ENCODE data around the gene EXD1. TPM values are rescaled to one million over a fixed set of nuclear protein-coding genes. Genes with fewer than 3 reads are reported as not detected.
A peak's percentile ranks its signal among the peaks of the same experiment; 100 is the strongest.
"Not testable (repeated sequence)": the region's sequence is repeated elsewhere in the genome, so short reads cannot be mapped to it uniquely, and the experiment has no call there.

The EXD1 gene
- total RNA-seq, 1 experiment from 2014 or later, result not detected

- intact Hi-C loops (cut with micrococcal nuclease; ENCODE audit: unreplicated experiment), result no loop called here
- Histone ChIP-seq H3K4me1 (replicated peaks; ENCODE audit: insufficient read depth) (peaks cover 31% of the 10 kb centered on the region), H3K79me2 (ENCODE audit: low read depth) (no peaks in the 10 kb centered on the region), H4K20me1 (ENCODE audit: insufficient read depth) (no peaks in the 10 kb centered on the region), H3K9me2 (ENCODE audit: insufficient read depth) (no peaks in the 10 kb centered on the region), H3K36me3 (ENCODE audit: low read depth) (no peaks in the 10 kb centered on the region), H3K27me3 (ENCODE audit: insufficient read depth, low read depth) (no peaks in the 10 kb centered on the region), H3K9me3 (ENCODE audit: insufficient read depth, low read depth) (no peaks in the 10 kb centered on the region), H2AFZ (no peak overlapping the region), H3F3A (ENCODE audit: insufficient read depth, low read depth) (peaks cover 13% of the 10 kb centered on the region; the same call in 1 of the 2 replicates), H3K4me3 (no peak overlapping the region), H3K4me2 (peak overlapping the region; percentile 10; the same call in 1 of the 2 replicates), H3K27ac (no peak overlapping the region)
- DNase-seq, result no peak
- TF ChIP-seq CTCF (conservative IDR thresholded peaks at IDR 0.05), result no peak
- no peak for TF ChIP-seq EZH2 (IDR thresholded peaks at IDR 0.05; ENCODE audit: low read depth)
- POLR2A ChIA-PET (ENCODE audit: unreplicated experiment), result no interaction called here
- CTCF ChIA-PET, result no interaction called here
- no TSS peak for BruUV-seq (replicated peaks)
Measured at GRCh38 chr15:41150279-41150678, 80.3 kb downstream of the EXD1 start.

DNA sequence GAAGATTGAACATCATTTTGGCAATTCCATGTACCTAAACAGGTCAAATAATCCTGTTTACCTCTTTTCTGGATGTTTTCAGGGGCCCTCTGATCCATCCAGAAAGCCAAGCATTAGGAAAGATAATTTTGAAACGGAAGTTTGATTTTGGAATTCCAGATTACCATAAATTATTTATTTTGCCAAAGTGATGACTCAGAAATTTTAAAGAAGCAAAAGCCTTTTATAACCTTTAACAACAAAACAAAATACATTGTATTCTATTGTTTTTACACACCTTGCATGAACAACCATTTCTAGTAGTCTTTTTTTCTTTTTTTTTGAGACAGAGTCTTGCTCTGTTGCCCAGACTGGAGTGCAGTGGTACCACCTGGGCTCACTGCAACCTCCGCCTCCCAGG lies 82.5 kb downstream of the EXD1 start:
- TF ChIP-seq CTCF (conservative IDR thresholded peaks at IDR 0.05), result no peak
- TF ChIP-seq EZH2 (IDR thresholded peaks at IDR 0.05; ENCODE audit: low read depth), result no peak
- Histone ChIP-seq H4K20me1 (ENCODE audit: insufficient read depth) (no peaks in the 10 kb centered on the region), H3K9me2 (ENCODE audit: insufficient read depth) (no peaks in the 10 kb centered on the region), H3K27me3 (ENCODE audit: insufficient read depth, low read depth) (no peaks in the 10 kb centered on the region), H3K79me2 (ENCODE audit: low read depth) (no peaks in the 10 kb centered on the region), H3K36me3 (ENCODE audit: low read depth) (no peaks in the 10 kb centered on the region), H3K4me1 (replicated peaks; ENCODE audit: insufficient read depth) (peaks cover 17% of the 10 kb centered on the region), H3K9me3 (ENCODE audit: insufficient read depth, low read depth) (no peaks in the 10 kb centered on the region), H3K4me2 (no peak overlapping the region), H3K27ac (no peak overlapping the region), H3K4me3 (no peak overlapping the region), H3F3A (ENCODE audit: insufficient read depth, low read depth) (peaks cover 7% of the 10 kb centered on the region; the same call in 1 of the 2 replicates), H2AFZ (no peak overlapping the region)
- POLR2A ChIA-PET (ENCODE audit: unreplicated experiment), result no interaction called here
- CTCF ChIA-PET, result no interaction called here
- intact Hi-C loops (cut with micrococcal nuclease; ENCODE audit: unreplicated experiment), result no loop called here
- no peak for DNase-seq
- BruUV-seq (replicated peaks), result no TSS peak

DNA sequence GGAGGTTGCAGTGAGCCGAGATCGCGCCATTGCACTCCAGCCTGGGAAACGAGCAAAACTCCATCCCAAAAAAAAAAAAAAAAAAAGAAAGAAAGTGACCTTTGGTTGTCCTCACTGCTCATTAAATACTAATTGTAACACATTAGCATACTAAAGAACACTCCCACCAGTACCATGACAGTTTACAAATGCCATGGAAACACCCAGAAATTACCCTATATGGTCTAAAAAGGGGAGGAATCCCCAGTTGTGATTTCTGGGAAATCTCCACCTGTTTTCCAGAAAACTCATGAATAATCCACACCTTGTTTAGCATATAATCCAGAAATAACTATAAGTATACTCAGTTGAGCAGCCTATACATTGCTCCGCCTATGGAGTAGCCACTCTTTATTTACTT lies 90.9 kb downstream of the EXD1 start:
- Histone ChIP-seq H3K9me2 (ENCODE audit: insufficient read depth) (no peaks in the 10 kb centered on the region), H3K79me2 (ENCODE audit: low read depth) (no peaks in the 10 kb centered on the region), H3K36me3 (ENCODE audit: low read depth) (no peaks in the 10 kb centered on the region), H3K27me3 (ENCODE audit: insufficient read depth, low read depth) (no peaks in the 10 kb centered on the region), H3K4me1 (replicated peaks; ENCODE audit: insufficient read depth) (peaks cover 12% of the 10 kb centered on the region), H3K4me2 (peak overlapping the region; percentile 40; the same call in 1 of the 2 replicates), H3K9me3 (ENCODE audit: insufficient read depth, low read depth) (no peaks in the 10 kb centered on the region), H2AFZ (no peak overlapping the region), H3K27ac (peak overlapping the region; percentile 41), H3K4me3 (no peak overlapping the region), H3F3A (ENCODE audit: insufficient read depth, low read depth) (no peaks in the 10 kb centered on the region), H4K20me1 (ENCODE audit: insufficient read depth) (no peaks in the 10 kb centered on the region)
- no peak for DNase-seq
- intact Hi-C loops (cut with micrococcal nuclease; ENCODE audit: unreplicated experiment), result loop anchor here (1.0 kb wide), 1 partner anchor 23 kb away; the partner anchor contains the start of gene INO80
- no peak for TF ChIP-seq CTCF (conservative IDR thresholded peaks at IDR 0.05)
- no peak for TF ChIP-seq EZH2 (IDR thresholded peaks at IDR 0.05; ENCODE audit: low read depth)
- TSS peak; percentile 91 for BruUV-seq (replicated peaks)
- ChIA-PET POLR2A (ENCODE audit: unreplicated experiment) (no interaction called here), CTCF (interaction anchor here (0.6 kb wide), 1 partner anchor 299 kb away, joined by 5 read pairs; no protein-coding TSS in a partner anchor)

DNA sequence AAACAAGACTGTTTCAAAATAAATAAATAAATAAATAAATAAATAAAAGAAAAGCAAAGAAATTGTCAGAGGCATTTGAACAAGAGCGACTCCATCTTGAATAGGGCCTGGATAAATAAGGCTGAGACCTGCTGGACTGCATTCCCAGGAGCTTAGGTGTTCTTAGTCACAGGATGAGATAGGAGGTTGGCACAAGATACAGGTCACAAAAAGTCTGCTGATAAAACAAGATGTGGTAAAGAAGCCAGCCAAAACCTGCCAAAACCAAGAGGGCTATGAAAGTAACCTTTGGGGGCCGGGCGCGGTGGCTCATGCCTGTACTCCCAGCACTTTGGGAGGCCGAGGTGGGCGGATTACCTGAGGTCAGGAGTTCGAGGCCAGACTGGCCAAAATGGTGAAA lies 91.4 kb downstream of the EXD1 start:
- H3K79me2 ChIP-seq (ENCODE audit: low read depth); H3F3A ChIP-seq (ENCODE audit: insufficient read depth, low read depth); H3K27me3 ChIP-seq (ENCODE audit: insufficient read depth, low read depth); H4K20me1 ChIP-seq (ENCODE audit: insufficient read depth); H2AFZ ChIP-seq; BruUV-seq (replicated peaks); H3K9me2 ChIP-seq (ENCODE audit: insufficient read depth); H3K9me3 ChIP-seq (ENCODE audit: insufficient read depth, low read depth); H3K36me3 ChIP-seq (ENCODE audit: low read depth); H3K4me3 ChIP-seq; CTCF ChIA-PET: not testable (repeated sequence)
- intact Hi-C loops (cut with micrococcal nuclease; ENCODE audit: unreplicated experiment), result loop anchor here (1.0 kb wide), 1 partner anchor 23 kb away; the partner anchor contains the start of gene INO80
- peak overlapping the region; percentile 41 for H3K27ac ChIP-seq
- H3K4me1 ChIP-seq (replicated peaks; ENCODE audit: insufficient read depth), result peaks cover 12% of the 10 kb centered on the region
- DNase-seq, result peak; percentile 77 to 88
- POLR2A ChIA-PET (ENCODE audit: unreplicated experiment), result interaction anchor here (0.7 kb wide), 1 partner anchor 13 kb away, joined by 10 read pairs; no protein-coding TSS in a partner anchor
- peak overlapping the region; percentile 40; the same call in 1 of the 2 replicates for H3K4me2 ChIP-seq

- H3K36me3 ChIP-seq (ENCODE audit: low read depth); H3F3A ChIP-seq (ENCODE audit: insufficient read depth, low read depth); DNase-seq; CTCF ChIA-PET; H3K27ac ChIP-seq; H3K4me3 ChIP-seq; H3K4me2 ChIP-seq; H3K27me3 ChIP-seq (ENCODE audit: insufficient read depth, low read depth); intact Hi-C loops (cut with micrococcal nuclease; ENCODE audit: unreplicated experiment); H4K20me1 ChIP-seq (ENCODE audit: insufficient read depth); H3K79me2 ChIP-seq (ENCODE audit: low read depth); H3K9me2 ChIP-seq (ENCODE audit: insufficient read depth); H2AFZ ChIP-seq; BruUV-seq (replicated peaks); POLR2A ChIA-PET (ENCODE audit: unreplicated experiment); H3K9me3 ChIP-seq (ENCODE audit: insufficient read depth, low read depth): not testable (repeated sequence)
- H3K4me1 ChIP-seq (replicated peaks; ENCODE audit: insufficient read depth), result peaks cover 12% of the 10 kb centered on the region
Measured at GRCh38 chr15:41135580-41135979, 95.0 kb downstream of the EXD1 start.

Data from PC-9 (cell line).